ENCODE results near the gene ANKIB1.

DNA sequence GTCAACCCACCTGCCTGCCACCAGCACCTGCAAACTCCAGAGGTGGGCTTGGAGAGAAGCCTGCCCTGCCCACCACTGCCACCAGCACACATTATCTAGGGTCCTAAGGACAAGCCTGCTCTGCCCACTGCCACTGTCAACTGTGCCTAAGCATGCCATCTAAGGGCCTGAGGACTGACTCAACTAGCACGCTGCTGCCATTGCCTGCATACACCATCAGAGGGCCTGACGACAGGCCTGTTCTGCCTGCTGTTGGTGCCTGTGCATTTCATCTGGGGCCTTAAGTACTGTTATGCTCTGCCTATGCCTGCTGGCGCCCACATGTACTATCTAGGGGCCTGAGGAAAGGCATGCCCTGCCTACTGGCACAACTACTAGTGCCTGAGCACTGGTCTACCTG, 39.8 kb upstream of the ANKIB1 start:
- TF ChIP-seq EZH2phosphoT487 (IDR thresholded peaks at IDR 0.05; ENCODE audit: borderline replicate concordance), result no peak
- TF ChIP-seq, protein P1, sequence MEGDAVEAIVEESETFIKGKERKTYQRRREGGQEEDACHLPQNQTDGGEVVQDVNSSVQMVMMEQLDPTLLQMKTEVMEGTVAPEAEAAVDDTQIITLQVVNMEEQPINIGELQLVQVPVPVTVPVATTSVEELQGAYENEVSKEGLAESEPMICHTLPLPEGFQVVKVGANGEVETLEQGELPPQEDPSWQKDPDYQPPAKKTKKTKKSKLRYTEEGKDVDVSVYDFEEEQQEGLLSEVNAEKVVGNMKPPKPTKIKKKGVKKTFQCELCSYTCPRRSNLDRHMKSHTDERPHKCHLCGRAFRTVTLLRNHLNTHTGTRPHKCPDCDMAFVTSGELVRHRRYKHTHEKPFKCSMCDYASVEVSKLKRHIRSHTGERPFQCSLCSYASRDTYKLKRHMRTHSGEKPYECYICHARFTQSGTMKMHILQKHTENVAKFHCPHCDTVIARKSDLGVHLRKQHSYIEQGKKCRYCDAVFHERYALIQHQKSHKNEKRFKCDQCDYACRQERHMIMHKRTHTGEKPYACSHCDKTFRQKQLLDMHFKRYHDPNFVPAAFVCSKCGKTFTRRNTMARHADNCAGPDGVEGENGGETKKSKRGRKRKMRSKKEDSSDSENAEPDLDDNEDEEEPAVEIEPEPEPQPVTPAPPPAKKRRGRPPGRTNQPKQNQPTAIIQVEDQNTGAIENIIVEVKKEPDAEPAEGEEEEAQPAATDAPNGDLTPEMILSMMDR (conservative IDR thresholded peaks at IDR 0.05; ENCODE audit: low read length), result no peak

Data from Loucy (cell line).